Activated CD8-positive, alpha-beta memory T cell treated with anti-CD3 and anti-CD28 coated beads for 1 hour (primary cell): Measurements from ENCODE around the gene GAB2.
"Not testable (repeated sequence)": the region's sequence is repeated elsewhere in the genome, so short reads cannot be mapped to it uniquely, and the experiment has no call there.

Experiments used
- DNase-seq, 2 donors: peaks; one replicate each; pipeline ENCODE4 v3.0.0-alpha.2; 2020; ENCODE audit warnings: low read depth in 1 of 2; ENCODE audit errors: extremely low read depth in 1 of 2

The GAB2 gene

GRCh38 chr11:78226684-78227680, 190.6 kb downstream of the GAB2 start:
- no peak for DNase-seq

GRCh38 chr11:78224906-78225420, 192.7 kb downstream of the GAB2 start:
- no peak for DNase-seq

- DNase-seq = no peak
These were observed 193.1 kb downstream of the GAB2 start for GRCh38 chr11:78224506-78224905.

GRCh38 chr11:78223320-78223954, 194.2 kb downstream of the GAB2 start:
- DNase-seq = no peak

- DNase-seq = not testable (repeated sequence)
These were observed 194.9 kb downstream of the GAB2 start for GRCh38 chr11:78222726-78223125.

DNA sequence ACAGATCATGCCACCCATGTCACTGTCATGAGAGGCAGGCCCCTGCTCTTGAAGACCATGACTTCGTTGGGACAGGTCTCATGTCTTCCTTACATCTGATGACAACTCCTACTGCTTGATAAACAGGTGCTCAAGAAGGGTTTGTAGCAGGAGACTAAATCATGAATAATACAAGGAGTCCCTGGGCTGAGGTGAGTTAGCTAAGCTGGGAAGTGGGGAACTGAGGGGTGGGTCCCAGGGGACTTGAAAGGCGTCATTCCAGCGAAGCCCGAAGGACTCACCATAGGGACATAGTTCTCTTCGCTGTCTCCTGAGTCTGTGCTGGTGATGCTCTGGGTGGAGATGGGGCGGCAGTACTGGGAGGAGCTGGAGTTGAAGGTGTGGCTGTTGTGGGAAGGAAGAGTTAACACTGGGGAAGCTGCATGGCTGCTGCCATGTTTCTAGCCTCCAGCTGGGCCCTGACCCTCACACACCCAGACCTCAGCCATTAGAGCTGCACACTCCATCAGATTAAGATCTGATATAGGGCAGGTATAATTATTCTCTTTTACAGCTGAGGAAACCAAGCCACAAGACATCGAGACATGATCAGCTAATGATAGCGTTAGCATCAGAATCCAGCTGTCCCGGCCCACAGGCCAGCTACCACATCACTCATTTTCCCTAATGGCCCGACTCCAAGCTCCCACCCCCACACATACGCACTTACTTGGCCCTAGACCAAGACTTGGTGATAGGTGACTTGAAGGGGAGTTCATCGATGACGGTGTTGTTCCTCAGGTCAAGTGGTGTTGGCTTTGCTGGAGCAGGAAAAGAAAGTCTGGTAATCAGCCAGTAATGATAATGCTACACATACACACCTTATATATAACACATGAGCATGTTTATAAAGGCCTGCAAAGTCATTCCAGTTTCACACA, 196.0 kb downstream of the GAB2 start:
- no peak for DNase-seq

DNA sequence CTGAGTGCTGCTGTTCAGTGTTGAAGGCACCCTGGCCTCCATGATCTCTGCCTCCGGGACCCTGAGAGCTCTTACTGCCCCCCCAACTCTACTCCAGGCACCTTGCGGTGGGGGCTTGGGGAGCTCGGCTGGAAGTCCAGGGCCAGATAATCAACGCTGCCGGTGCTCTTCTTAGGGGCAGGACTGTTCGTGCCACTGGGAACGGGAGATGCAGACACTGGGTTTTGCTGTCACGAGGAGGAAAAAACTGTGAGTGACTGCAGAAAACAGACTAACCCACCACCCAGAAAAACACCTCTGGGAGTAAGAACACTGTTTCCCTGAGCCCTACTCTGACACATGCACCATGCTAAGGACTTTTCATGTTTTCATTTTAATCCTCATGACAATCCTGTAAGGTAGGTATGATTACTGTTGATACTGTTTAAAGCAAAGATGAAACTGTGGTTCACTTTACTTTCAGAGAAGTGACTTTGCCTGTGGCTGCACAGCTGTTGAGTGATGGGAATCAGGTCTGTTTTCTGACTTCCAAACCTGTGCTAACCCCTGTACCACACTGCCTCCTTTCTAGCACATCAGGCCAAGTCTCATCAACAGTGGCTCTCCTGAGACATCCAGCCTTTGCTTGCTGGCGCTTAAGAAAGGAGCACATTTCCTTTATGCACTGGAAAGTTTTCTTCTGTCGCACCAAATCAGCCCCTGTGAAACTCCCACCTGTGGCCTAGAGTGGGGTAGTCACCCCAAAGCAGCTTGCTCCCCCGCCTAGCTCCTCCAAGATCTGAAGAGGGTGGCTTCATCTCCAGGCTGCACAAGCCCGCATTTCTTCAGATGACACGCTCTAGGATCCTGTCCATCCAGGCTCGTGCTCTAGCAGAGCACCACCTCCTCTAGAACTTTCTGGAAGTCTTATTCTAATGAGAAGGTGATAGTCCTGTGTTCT, 197.1 kb downstream of the GAB2 start:
- no peak for DNase-seq

DNA sequence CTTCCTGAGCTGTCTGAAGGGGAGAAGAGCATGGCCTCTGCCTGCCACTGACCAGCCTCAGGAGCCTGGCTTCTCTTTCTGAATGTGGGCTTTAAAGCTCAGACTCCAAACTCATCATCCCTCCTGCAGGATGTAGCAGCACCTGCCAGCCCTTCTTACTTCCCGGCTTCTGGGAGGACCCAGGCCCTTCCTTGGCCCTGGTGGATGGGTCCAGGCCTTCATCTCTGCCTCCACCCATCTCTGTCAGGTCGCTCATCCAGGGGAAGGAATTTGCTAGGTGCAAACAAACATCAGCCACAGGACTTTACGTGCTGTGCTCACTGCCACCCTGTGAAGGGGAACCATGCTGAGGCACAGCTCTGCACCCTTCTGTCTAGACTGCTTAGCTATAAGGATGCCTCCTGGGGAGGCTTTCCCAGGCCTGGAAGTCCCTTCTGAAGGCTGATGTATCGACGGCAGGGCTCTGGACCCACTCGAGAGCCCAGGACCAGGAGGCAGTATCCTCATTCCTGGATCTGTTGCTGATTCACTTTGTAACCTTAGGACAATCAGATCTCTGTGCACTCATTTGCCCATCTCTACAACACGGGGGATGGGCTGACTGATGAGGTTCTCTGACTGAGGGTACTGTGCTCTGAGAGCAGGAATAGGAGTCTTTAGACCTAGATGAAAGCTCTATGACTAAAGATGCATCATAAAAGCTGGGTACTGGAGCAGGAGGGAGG, 198.0 kb downstream of the GAB2 start:
- no peak for DNase-seq

GRCh38 chr11:78218707-78219492, 198.7 kb downstream of the GAB2 start:
- no peak for DNase-seq

- DNase-seq = no peak
These were observed 199.7 kb downstream of the GAB2 start for GRCh38 chr11:78217650-78218541.

- DNase-seq = no peak
These were observed 200.9 kb downstream of the GAB2 start for GRCh38 chr11:78216571-78217287.

GRCh38 chr11:78216021-78216420, 201.6 kb downstream of the GAB2 start:
- no peak for DNase-seq

- DNase-seq = no peak
These were observed 203.1 kb downstream of the GAB2 start for GRCh38 chr11:78214331-78215194.

- DNase-seq = no peak
These were observed 203.9 kb downstream of the GAB2 start for GRCh38 chr11:78213526-78214330.
